Activated T-helper 2 cell treated with anti-CD3 and anti-CD28 coated beads, Interferon-gamma antibody, Interleukin-2, Interleukin-4, amounts not matched to agents 10 μg/mL and 5 μg/mL and 100 μg/mL, durations not matched to agents 14 hours and 24 hours and 36 hours (primary cell): ENCODE measurements around the gene CYFIP1. TPM values are rescaled to one million over a fixed set of nuclear protein-coding genes. Genes with fewer than 3 reads are reported as not detected.

Experiments used
- DNase-seq: peaks from one replicate; pipeline ENCODE4 v3.0.0; 2021; ENCODE audit warnings: low spot score
- H3K27ac Mint-ChIP-seq: one replicate; pipeline ENCODE4 v1.8.0; 2021; ENCODE audit warnings: mixed read lengths
- H3K27me3 Mint-ChIP-seq: one replicate; pipeline ENCODE4 v1.8.0; 2021; ENCODE audit warnings: low read depth, mixed read lengths
- H3K36me3 Mint-ChIP-seq: one replicate; pipeline ENCODE4 v1.8.0; 2021; ENCODE audit warnings: low read depth, mixed read lengths
- H3K4me1 Mint-ChIP-seq: one replicate; pipeline ENCODE4 v1.8.0; 2021; ENCODE audit warnings: low read depth, mixed read lengths
- H3K4me3 Mint-ChIP-seq: one replicate; pipeline ENCODE4 v1.8.0; 2021; ENCODE audit warnings: low read depth, mild to moderate bottlenecking, moderate library complexity, mixed read lengths
- H3K9me3 Mint-ChIP-seq: one replicate; pipeline ENCODE4 v1.8.0; 2021; ENCODE audit warnings: mixed read lengths
- intact Hi-C: fragments of 100-400 bp; cut with micrococcal nuclease; formaldehyde crosslinking; loops from one replicate; pipeline ENCODE4 v1.15.1; 2023
- total RNA-seq: library from RNA; stranded (reverse); gene quantifications from 2 replicates; pipeline ENCODE4 v1.2.3, GENCODE V29; 2022

Gene CYFIP1
- total RNA-seq, 1 donor from 2014 or later, result 52.7 TPM

DNA sequence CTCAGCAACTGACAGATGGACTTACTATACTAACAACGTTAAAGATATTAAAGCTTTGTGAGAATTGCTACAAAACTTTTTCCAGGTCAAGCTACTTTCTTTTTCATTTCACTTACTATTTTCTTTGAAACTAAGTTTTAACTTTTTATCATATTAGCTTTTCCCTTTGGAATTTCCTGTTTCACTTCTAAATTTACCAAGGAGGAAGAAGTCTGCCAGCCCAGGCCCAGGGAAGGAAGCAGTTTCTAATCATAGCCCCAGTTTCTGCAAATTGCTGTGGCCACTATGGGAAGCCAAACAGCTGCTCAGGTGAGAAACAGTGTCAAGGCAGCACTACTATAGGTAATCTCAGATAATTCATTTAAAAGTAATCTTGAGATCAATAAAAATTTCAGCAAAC is 18.4 kb downstream of the CYFIP1 start:
- intact Hi-C loops, result no loop called here
- H3K4me1 Mint-ChIP-seq, result no peaks in the 10 kb centered on the region
- H3K27me3 Mint-ChIP-seq, result no peaks in the 10 kb centered on the region
- H3K9me3 Mint-ChIP-seq, result no peaks in the 10 kb centered on the region
- no peaks in the 10 kb centered on the region for H3K36me3 Mint-ChIP-seq
- no peak for DNase-seq
- H3K27ac Mint-ChIP-seq, result no peak overlapping the region
- no peak overlapping the region for H3K4me3 Mint-ChIP-seq

DNA sequence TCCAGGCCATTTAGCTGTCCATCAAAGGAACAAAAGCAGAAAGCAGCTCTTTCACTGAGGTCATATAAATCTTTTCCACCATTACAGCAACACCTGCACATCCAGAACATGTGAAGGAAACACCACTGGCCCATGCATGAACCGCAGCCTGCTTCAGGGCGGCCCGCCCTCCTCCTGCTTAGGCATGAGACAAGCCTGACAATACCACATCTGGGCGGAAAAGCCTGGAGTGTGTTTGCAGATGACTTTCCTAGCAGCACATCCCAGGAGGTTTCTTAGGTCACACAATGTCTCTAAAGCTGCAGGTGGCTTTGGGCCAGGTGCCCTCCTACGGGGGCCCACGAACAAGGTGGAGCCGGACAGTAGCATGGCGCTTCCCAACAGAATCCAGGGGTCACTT is 19.6 kb downstream of the CYFIP1 start:
- Mint-ChIP-seq H3K9me3 (no peaks in the 10 kb centered on the region), H3K4me1 (no peaks in the 10 kb centered on the region), H3K36me3 (no peaks in the 10 kb centered on the region), H3K27me3 (no peaks in the 10 kb centered on the region), H3K27ac (no peak overlapping the region), H3K4me3 (no peak overlapping the region)
- intact Hi-C loops, result no loop called here
- no peak for DNase-seq

DNA sequence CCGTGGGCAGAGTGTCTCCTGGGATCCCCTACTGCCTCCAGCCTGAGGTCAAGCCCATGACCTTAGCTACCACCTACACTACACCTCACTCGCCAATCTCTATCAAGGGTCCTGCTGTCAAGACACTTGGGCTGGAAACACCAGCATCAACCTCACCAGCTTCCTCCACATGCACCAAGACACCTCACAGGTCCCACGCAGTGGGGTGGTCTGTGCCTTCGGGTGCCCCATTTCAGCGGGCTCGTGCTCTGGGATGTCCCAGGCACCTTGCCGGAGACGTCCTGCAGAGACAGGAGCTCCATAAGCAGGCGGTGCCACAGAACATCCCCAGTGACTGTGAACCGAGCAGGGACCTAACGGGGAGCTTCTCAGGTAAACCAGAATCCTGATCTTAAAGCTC is 20.0 kb downstream of the CYFIP1 start:
- intact Hi-C loops, result no loop called here
- DNase-seq, result no peak
- H3K4me3 Mint-ChIP-seq, result no peak overlapping the region
- H3K27ac Mint-ChIP-seq, result no peak overlapping the region
- H3K4me1 Mint-ChIP-seq, result no peaks in the 10 kb centered on the region
- H3K36me3 Mint-ChIP-seq, result no peaks in the 10 kb centered on the region
- H3K27me3 Mint-ChIP-seq, result no peaks in the 10 kb centered on the region
- H3K9me3 Mint-ChIP-seq, result no peaks in the 10 kb centered on the region

DNA sequence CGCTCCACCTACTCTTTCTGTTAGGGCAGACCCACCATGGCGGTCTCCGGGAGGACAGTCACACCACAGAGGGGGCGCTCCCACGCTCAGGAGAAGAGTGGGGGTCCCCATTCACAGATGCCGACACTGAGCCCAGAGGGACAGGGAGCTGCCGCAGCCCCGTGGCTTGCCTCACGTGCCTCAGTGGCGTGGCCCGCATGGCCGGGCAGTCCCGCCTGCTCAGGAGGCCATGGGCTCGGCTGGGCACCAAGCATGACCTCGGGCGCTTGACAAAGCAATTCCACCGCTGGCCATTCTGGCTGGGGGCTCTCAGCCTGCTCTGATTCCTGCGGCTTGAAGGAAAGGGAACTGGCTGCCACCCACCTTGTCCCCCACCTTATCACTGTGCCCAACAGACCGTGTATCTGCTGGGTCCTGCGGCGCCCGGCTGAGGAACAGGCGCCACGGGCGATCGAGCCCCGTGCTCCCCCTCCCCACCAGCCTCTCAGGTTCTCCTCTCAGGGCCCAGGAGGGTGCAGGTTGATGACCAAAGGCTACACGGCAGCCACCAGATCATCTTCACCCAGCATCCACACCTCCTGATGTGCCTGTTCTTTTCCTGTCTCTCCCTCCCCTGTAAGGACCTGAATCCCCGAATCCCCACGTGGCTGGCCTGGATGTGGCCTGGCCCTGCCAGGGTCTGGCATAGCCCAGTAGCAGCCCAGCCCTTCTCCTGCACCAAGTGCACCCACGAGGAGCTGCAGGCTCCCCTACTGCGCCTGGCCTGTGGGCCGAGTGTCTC is 20.7 kb downstream of the CYFIP1 start:
- Mint-ChIP-seq H3K36me3 (no peaks in the 10 kb centered on the region), H3K27ac (no peak overlapping the region), H3K4me3 (no peak overlapping the region), H3K9me3 (no peaks in the 10 kb centered on the region), H3K4me1 (no peaks in the 10 kb centered on the region), H3K27me3 (no peaks in the 10 kb centered on the region)
- intact Hi-C loops, result loop anchor here (10.0 kb wide), 1 partner anchor 105 kb away; no protein-coding TSS in a partner anchor
- no peak for DNase-seq

DNA sequence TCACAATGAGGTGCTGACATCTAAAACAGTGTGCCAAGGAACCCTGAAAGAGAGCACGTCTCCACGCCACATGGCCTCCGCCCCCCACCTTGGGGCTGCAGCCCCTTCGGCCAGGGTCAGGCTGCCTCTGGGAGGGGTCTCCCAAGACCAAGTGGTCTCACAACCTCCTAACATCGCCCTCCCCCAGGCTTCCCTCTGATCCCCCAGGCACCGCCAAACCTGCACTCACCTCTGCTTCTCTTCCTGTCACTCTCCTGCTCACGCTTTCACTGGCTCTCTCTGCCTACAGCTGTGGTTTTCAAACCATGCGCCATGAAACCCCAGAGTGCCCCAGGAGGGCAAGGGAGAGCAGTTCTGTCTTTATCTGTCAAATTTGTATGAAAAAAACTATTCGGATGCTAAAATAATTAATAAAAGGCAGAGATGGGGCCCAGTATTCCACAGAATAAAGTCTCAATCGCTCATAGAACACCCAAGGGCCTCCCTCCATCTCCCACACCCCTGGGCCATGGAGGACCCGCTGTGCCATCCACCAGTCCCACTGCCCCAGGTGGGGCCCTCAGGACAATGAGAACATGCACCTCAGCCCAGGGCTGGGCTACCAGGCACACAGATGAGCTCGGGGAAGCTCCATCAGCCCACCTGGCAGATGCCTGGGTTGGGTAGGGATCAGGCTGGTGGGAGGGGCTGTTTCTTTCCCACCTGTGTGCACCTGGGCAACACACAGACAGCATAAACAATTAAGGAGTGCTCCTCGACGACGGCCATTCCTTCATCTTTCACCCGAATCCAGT is 21.5 kb downstream of the CYFIP1 start:
- DNase-seq, result no peak
- no peaks in the 10 kb centered on the region for H3K36me3 Mint-ChIP-seq
- H3K9me3 Mint-ChIP-seq, result no peaks in the 10 kb centered on the region
- H3K4me1 Mint-ChIP-seq, result no peaks in the 10 kb centered on the region
- no peak overlapping the region for H3K4me3 Mint-ChIP-seq
- intact Hi-C loops, result loop anchor here (10.0 kb wide), 1 partner anchor 104 kb away; no protein-coding TSS in a partner anchor
- no peaks in the 10 kb centered on the region for H3K27me3 Mint-ChIP-seq
- no peak overlapping the region for H3K27ac Mint-ChIP-seq

DNA sequence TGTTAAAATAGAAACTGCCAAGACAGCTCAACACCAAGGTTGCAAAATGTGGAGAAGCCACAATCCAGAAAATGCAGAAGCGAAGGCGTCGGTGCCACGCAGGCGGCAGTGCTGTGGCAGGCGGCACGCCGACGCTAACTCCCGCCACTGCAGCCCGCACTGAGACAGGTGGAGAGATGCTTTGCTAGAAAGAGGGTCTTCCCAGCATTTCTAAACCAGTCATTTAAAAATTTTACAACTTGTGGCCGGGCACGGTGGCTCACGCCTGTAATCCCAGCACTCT is 23.2 kb downstream of the CYFIP1 start:
- intact Hi-C loops, result loop anchor here (10.0 kb wide), 1 partner anchor 102 kb away; no protein-coding TSS in a partner anchor
- H3K4me1 Mint-ChIP-seq, result no peaks in the 10 kb centered on the region
- no peaks in the 10 kb centered on the region for H3K36me3 Mint-ChIP-seq

DNA sequence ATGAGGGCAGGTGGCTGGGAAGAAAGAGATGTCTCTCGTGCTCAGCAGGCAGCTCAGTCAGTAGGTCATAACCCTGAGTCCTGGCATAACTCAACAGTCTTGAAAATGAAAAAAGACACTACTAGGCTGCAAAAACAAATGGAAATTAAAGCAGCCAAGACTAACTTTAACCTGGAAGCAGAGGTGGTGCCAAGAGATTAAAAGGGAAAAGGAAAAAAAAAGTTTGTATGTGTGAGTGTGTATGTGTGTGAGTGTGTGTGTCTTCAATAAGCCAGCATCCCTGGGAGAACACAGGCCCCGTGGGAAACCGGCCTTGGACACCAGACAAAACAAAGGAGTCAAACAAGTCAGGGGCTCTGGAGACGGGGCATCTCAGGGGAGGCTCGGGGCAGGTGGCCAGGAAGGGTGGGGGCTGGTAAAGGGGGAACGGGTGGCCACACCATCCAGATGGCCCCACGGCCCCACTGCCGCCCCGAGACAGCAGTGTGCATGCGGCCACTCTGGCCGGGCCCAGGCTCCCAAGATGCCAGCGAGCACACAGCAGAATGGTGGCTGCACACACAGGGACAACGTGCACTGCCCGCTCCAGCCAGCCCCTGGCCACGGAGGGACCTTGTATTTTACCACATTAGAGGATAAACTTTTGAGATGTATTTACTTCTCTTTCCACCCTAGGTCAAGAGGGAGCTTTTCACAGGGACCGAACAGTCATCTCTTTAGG is 23.8 kb downstream of the CYFIP1 start:
- H3K27ac Mint-ChIP-seq, result no peak overlapping the region
- H3K4me1 Mint-ChIP-seq, result no peaks in the 10 kb centered on the region
- no peaks in the 10 kb centered on the region for H3K36me3 Mint-ChIP-seq
- no peaks in the 10 kb centered on the region for H3K27me3 Mint-ChIP-seq
- no peak overlapping the region for H3K4me3 Mint-ChIP-seq
- H3K9me3 Mint-ChIP-seq, result no peaks in the 10 kb centered on the region
- DNase-seq, result no peak
- intact Hi-C loops, result loop anchor here (10.0 kb wide), 1 partner anchor 102 kb away; no protein-coding TSS in a partner anchor

More for the DNA sequence above, 23.2 kb downstream of the CYFIP1 start:
- no peak for DNase-seq
- H3K27ac Mint-ChIP-seq, result no peak overlapping the region
- H3K9me3 Mint-ChIP-seq, result no peaks in the 10 kb centered on the region
- H3K27me3 Mint-ChIP-seq, result no peaks in the 10 kb centered on the region
- no peak overlapping the region for H3K4me3 Mint-ChIP-seq

DNA sequence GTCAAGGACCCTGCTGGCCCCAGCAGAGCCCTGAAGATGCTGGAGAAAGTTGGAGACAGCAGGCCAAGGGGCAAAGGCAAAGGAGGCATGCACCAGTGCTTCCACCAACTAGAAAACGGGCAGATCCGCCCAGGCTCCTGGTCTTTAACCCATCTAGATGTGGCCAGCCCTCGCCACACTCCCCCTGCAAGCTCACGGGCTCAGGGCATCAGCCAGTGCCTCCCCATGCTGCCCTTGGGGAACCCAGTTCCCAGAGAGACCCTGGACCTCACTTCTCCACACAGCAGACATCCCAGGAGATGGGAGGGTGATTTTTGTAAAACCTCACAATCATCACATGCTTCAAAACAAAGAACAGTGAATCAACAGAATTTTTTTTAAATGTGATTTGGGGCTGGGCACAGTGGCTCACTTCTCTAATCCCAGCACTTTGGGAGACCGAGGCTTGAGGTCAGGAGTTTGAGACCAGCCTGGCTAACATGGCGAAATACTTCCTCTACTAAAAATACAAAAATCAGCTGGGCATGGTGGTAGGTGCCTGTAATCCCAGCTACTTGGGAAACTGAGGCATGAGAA is 24.5 kb downstream of the CYFIP1 start:
- intact Hi-C loops, result loop anchor here (10.0 kb wide), 1 partner anchor 101 kb away; no protein-coding TSS in a partner anchor
- Mint-ChIP-seq H3K4me1 (no peaks in the 10 kb centered on the region), H3K27me3 (no peaks in the 10 kb centered on the region), H3K27ac (no peak overlapping the region), H3K9me3 (no peaks in the 10 kb centered on the region), H3K4me3 (no peak overlapping the region), H3K36me3 (no peaks in the 10 kb centered on the region)
- DNase-seq, result no peak

DNA sequence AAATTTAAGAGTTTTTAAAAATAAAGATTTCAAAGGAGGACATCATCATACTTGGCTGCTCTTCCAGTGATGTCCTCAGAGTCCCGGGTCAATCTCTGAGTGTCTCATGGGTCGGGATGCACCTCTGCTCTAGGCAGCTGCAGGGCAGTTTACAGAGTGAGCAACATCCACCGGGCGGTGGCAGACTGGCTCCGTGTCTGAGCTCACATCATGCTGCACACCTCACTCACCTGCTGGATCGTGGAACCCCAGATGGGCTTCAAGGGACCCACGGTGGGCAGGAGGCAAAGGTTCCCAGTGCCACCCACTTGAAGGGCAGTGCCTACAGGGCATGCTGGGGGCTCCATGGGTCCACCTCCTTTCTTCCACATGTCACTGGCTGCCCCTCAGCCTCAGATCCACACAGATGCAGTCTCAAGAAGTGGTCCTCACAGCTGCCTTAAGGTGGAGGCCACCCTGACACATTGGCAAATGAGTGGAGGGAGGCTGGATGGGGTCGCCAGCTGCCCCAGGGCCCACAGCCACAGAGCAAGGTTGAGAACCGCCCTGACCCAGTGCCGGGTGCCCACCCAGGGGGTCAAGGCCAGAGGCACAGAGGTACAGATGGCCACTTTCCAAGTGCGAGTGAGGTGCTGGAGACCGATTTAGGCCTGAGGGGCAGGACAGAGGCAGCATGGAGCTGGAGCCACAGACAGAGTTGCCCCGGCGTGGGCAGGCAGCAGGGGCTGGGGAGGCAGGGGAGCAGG is 25.2 kb downstream of the CYFIP1 start:
- DNase-seq, result no peak
- intact Hi-C loops, result loop anchor here (10.0 kb wide), 1 partner anchor 100 kb away; no protein-coding TSS in a partner anchor
- H3K4me3 Mint-ChIP-seq, result no peak overlapping the region
- H3K27me3 Mint-ChIP-seq, result no peaks in the 10 kb centered on the region
- H3K27ac Mint-ChIP-seq, result no peak overlapping the region
- no peaks in the 10 kb centered on the region for H3K9me3 Mint-ChIP-seq
- H3K4me1 Mint-ChIP-seq, result peaks cover 1% of the 10 kb centered on the region
- no peaks in the 10 kb centered on the region for H3K36me3 Mint-ChIP-seq

DNA sequence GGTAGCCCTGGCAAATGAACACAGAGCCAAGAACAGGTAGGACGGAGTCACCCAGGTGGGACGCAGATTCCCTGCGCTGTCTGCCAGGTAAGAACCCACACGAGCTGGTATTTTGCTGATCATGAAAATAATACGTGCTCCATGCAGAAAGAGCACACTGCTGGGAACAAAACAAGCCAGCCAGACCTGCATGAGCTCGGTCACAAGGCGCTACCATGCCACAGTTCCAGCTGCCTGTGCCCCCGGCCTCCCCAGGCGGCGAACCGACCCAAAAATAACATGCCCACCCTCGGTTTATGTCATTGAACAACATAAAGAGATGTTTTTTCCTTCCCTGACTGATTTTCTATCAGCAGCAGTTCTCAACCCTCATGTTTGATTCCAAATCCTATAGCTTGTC is 25.8 kb downstream of the CYFIP1 start:
- no peaks in the 10 kb centered on the region for H3K9me3 Mint-ChIP-seq

DNA sequence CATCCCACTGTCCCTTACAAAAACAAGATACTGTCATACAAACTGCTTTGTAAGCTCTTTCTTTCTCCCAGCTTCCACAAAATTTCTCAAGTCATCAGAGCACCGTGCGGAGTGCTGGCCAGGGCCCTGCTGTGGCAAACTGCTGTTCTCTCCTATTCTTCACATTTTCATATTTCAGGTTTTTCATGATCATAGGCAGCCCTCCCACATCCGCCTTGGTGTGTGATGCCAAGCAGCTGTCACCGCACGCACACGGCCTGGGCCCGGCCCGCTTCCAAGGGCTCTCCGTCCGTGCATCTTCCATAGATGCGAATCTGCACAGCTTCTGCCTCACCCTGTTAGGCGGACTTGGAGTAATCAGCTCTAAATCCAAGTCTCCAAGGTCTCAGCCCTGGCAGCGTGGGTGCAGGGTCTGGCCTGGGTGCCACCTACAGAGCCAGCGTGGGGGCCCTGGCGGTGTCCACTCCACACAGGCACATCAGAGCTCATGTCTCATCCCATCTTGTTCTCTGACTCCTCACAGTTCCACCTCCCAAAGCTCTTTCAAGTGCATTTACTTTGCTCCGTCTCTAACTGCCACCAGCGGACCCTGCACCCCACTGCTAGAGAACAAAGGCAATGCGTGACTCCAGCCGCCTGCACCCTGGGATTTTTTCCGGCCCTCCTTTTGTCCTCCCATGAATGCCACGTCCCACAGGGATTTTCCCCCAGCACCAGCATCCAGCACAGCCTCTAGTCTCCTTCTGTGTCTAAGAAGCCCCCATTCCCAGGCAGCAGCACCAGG is 27.2 kb downstream of the CYFIP1 start:
- Mint-ChIP-seq H3K27me3 (peaks cover 8% of the 10 kb centered on the region), H3K9me3 (no peaks in the 10 kb centered on the region), H3K4me3 (no peak overlapping the region), H3K36me3 (no peaks in the 10 kb centered on the region), H3K4me1 (peaks cover 9% of the 10 kb centered on the region), H3K27ac (no peak overlapping the region)
- intact Hi-C loops, result loop anchor here (10.0 kb wide), 1 partner anchor 98 kb away; no protein-coding TSS in a partner anchor
- DNase-seq, result no peak

More for the DNA sequence above, 25.8 kb downstream of the CYFIP1 start:
- H3K4me1 Mint-ChIP-seq, result peaks cover 2% of the 10 kb centered on the region
- intact Hi-C loops, result loop anchor here (10.0 kb wide), 1 partner anchor 100 kb away; no protein-coding TSS in a partner anchor
- DNase-seq, result no peak
- no peak overlapping the region for H3K4me3 Mint-ChIP-seq
- no peaks in the 10 kb centered on the region for H3K36me3 Mint-ChIP-seq
- no peak overlapping the region for H3K27ac Mint-ChIP-seq
- H3K27me3 Mint-ChIP-seq, result no peaks in the 10 kb centered on the region
